Vagina (tissue), 2 donors: ENCODE data around the gene PHACTR2.

Experiments used
- POLR2A ChIP-seq, 2 donors: fragments of 450-650 bp; IDR thresholded peaks; one replicate each; pipeline ENCODE4 v1.6.1; 2017; ENCODE audit warnings: antibody characterized with exemption in 2 of 2, mild to moderate bottlenecking in 2 of 2, moderate library complexity in 2 of 2
- TF ChIP-seq, protein P1 (sequence below), 3 experiments: fragments of 450-650 bp in 2 of 3; fragments of 200-600 bp in 1 of 3; sonication (generic) in 1 of 3; IDR thresholded peaks; one replicate each; pipeline ENCODE4 v1.5.1; 2017 to 2019; ENCODE audit warnings: antibody characterized with exemption in 3 of 3, mild to moderate bottlenecking in 2 of 3, moderate library complexity in 2 of 3

DNA sequence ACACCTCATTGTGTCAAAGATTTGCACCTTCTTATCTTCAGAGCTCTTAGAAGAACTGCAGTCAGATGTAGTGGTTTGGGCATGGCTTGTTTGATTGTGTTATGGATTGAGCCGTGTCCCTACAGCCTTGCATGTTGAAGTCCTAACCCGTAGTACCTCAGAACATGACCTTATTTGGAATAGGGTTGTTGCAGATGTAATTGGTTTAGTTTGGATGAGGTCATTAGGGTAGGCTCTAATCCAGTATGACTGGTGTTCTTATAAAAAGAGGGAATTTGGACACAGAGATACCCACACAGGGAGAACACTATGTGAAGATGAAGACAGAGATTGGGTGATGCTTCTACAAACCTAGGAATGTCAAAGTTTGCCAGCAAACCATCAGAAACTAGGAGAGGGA lies 35.4 kb upstream of the PHACTR2 start:
- TF ChIP-seq, protein P1, sequence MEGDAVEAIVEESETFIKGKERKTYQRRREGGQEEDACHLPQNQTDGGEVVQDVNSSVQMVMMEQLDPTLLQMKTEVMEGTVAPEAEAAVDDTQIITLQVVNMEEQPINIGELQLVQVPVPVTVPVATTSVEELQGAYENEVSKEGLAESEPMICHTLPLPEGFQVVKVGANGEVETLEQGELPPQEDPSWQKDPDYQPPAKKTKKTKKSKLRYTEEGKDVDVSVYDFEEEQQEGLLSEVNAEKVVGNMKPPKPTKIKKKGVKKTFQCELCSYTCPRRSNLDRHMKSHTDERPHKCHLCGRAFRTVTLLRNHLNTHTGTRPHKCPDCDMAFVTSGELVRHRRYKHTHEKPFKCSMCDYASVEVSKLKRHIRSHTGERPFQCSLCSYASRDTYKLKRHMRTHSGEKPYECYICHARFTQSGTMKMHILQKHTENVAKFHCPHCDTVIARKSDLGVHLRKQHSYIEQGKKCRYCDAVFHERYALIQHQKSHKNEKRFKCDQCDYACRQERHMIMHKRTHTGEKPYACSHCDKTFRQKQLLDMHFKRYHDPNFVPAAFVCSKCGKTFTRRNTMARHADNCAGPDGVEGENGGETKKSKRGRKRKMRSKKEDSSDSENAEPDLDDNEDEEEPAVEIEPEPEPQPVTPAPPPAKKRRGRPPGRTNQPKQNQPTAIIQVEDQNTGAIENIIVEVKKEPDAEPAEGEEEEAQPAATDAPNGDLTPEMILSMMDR (IDR thresholded peaks at IDR 0.05) = no peak
- TF ChIP-seq POLR2A (IDR thresholded peaks at IDR 0.05) = no peak
